ENCODE results near the gene SIAH1. TPM values are rescaled to one million over a fixed set of nuclear protein-coding genes. Genes with fewer than 3 reads are reported as not detected.

SIAH1 gene
- total and polyA plus RNA-seq, 9 of the 15 experiments (the other 6 are each of a cell fraction or from before 2014, with no cell fraction given), result 4.1 to 14.3 (median 12.5) TPM

DNA sequence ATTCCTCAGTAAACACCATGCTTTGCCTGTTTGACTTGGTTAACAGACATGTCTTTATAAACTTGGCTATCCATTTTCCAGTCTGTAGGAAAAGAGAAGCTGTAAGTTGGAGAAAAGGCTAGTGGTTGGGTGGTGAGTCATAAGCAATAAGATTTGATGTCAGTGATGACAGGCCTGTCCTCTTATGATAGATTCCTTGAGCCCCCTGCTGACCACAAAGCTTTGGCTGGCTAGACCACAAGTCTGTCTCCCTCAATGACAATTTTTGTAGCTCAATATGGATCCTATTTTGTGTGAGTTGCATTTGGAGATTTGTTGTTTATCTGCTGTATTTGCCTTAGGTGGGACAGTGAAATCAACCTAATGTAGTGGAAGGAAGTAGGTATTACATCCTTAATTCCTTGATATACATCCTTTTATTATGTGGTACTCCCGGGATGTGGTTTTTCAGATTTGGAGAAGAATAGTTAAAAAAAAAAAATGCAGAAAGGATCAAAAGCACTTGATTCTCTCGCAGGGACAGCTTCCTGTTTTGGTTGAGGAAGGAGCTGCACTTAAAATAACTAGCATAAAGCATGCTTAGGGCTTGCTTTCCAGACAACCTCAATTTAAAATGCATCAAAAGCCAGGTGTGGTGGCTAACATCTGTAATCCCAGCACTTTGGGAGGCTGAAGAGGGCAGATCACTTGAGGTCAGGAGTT, 67.4 kb downstream of the SIAH1 start (continued):
- TF ChIP-seq, protein P1, sequence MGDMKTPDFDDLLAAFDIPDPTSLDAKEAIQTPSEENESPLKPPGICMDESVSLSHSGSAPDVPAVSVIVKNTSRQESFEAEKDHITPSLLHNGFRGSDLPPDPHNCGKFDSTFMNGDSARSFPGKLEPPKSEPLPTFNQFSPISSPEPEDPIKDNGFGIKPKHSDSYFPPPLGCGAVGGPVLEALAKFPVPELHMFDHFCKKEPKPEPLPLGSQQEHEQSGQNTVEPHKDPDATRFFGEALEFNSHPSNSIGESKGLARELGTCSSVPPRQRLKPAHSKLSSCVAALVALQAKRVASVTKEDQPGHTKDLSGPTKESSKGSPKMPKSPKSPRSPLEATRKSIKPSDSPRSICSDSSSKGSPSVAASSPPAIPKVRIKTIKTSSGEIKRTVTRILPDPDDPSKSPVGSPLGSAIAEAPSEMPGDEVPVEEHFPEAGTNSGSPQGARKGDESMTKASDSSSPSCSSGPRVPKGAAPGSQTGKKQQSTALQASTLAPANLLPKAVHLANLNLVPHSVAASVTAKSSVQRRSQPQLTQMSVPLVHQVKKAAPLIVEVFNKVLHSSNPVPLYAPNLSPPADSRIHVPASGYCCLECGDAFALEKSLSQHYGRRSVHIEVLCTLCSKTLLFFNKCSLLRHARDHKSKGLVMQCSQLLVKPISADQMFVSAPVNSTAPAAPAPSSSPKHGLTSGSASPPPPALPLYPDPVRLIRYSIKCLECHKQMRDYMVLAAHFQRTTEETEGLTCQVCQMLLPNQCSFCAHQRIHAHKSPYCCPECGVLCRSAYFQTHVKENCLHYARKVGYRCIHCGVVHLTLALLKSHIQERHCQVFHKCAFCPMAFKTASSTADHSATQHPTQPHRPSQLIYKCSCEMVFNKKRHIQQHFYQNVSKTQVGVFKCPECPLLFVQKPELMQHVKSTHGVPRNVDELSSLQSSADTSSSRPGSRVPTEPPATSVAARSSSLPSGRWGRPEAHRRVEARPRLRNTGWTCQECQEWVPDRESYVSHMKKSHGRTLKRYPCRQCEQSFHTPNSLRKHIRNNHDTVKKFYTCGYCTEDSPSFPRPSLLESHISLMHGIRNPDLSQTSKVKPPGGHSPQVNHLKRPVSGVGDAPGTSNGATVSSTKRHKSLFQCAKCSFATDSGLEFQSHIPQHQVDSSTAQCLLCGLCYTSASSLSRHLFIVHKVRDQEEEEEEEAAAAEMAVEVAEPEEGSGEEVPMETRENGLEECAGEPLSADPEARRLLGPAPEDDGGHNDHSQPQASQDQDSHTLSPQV (IDR thresholded peaks at IDR 0.05), result no peak
- TF ChIP-seq MEIS2 (IDR thresholded peaks at IDR 0.05; ENCODE audit: partially characterized antibody) (peak; percentile 97), DDX20 (tag; IDR thresholded peaks at IDR 0.05; ENCODE audit: low read depth) (no peak), KDM1A (IDR thresholded peaks at IDR 0.05) (peak; percentile 82 to 86; a peak in 3 of 4 replicates), CHD4 (IDR thresholded peaks at IDR 0.05; ENCODE audit: insufficient read depth, insufficient replicate concordance, low read depth, low read length, poor library complexity, severe bottlenecking) (no peak), FOSL1 (tag; conservative IDR thresholded peaks at IDR 0.05) (peak; percentile 82), JUNB (CRISPR knock-in tag; conservative IDR thresholded peaks at IDR 0.05) (0 out of 2 replicates have a peak, but pooled peaks have one; percentile 18), ZC3H11A (IDR thresholded peaks at IDR 0.05; ENCODE audit: low read depth, low read length) (no peak), U2AF2 (optimal IDR thresholded peaks at IDR 0.05; ENCODE audit: low read depth, low read length) (no peak), ZNF586 (CRISPR knock-in tag; conservative IDR thresholded peaks at IDR 0.05) (no peak), NCOA6 (IDR thresholded peaks at IDR 0.05) (no peak), ESRRA (IDR thresholded peaks at IDR 0.05; ENCODE audit: borderline replicate concordance, low read depth) (peak; percentile 47; the same call in 1 of the 2 replicates), HDAC6 (IDR thresholded peaks at IDR 0.05; ENCODE audit: low read depth, low read length) (no peak), ZBTB8A (IDR thresholded peaks at IDR 0.05; ENCODE audit: partially characterized antibody) (no peak), POLR3A (IDR thresholded peaks at IDR 0.05; ENCODE audit: borderline replicate concordance, extremely low read depth, insufficient read depth, insufficient read length) (no peak), KDM2B (CRISPR knock-in tag; IDR thresholded peaks at IDR 0.05) (no peak), SRSF1 (IDR thresholded peaks at IDR 0.05; ENCODE audit: low read depth, low read length) (no peak), KLF16 (IDR thresholded peaks at IDR 0.05) (no peak)
- TF ChIP-seq, protein P2, sequence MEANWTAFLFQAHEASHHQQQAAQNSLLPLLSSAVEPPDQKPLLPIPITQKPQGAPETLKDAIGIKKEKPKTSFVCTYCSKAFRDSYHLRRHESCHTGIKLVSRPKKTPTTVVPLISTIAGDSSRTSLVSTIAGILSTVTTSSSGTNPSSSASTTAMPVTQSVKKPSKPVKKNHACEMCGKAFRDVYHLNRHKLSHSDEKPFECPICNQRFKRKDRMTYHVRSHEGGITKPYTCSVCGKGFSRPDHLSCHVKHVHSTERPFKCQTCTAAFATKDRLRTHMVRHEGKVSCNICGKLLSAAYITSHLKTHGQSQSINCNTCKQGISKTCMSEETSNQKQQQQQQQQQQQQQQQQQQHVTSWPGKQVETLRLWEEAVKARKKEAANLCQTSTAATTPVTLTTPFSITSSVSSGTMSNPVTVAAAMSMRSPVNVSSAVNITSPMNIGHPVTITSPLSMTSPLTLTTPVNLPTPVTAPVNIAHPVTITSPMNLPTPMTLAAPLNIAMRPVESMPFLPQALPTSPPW (CRISPR knock-in tag; IDR thresholded peaks at IDR 0.05), result 0 out of 2 replicates have a peak, but pooled peaks have one; percentile 37
- TF ChIP-seq, protein P3, sequence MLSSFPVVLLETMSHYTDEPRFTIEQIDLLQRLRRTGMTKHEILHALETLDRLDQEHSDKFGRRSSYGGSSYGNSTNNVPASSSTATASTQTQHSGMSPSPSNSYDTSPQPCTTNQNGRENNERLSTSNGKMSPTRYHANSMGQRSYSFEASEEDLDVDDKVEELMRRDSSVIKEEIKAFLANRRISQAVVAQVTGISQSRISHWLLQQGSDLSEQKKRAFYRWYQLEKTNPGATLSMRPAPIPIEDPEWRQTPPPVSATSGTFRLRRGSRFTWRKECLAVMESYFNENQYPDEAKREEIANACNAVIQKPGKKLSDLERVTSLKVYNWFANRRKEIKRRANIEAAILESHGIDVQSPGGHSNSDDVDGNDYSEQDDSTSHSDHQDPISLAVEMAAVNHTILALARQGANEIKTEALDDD (IDR thresholded peaks at IDR 0.05), result peak; percentile 42; the same call in 1 of the 2 replicates
- TF ChIP-seq, protein P4, sequence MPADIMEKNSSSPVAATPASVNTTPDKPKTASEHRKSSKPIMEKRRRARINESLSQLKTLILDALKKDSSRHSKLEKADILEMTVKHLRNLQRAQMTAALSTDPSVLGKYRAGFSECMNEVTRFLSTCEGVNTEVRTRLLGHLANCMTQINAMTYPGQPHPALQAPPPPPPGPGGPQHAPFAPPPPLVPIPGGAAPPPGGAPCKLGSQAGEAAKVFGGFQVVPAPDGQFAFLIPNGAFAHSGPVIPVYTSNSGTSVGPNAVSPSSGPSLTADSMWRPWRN (IDR thresholded peaks at IDR 0.05; ENCODE audit: low read depth), result no peak

Measured in K562 (cell line).